Measurements from ENCODE around the gene VSTM2B. TPM values are rescaled to one million over a fixed set of nuclear protein-coding genes. Genes with fewer than 3 reads are reported as not detected.

VSTM2B gene
- total and polyA plus RNA-seq, 10 donors, result not detected

DNA sequence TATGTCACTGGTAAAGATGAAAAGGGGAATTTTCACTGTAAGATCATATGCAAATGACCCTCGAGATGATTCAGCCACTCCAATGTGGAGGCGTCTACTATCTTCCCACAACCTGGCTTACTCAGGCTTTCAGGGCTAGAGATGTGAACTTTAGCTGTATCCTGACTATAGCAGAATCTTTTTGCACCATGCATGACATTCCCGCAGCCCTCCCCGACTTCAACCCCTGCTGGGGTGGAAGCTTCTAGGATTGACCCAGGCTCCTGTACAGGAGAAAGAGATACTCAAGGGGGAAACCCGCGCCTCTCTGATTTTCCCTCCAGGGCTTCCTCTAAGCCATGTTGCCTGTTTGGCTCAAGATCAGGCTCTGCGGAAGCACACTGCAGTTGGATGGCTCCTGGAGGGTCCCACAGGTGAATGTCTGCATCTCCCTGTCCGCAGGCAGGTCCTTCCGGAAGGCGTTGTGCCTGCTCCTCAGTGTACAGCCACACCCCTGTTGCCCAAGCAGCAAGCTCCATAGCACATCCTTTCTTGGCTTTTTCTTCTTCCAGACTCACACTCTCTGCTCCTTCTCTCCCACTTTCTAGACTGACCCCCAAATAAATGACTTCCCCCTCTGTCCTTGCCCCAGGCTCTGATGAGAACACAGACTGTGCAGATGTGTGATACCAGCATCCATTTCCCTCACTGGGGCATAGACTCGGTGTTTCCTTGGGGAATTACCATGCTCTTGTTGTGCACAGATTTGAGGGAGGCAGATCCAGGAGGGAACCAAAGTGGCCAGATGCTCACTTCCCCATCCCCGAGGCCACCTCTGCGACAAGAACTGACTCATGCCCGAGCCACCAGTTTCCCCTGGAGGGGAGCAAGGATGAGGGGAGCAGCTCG, 51.2 kb downstream of the VSTM2B start:
- intact Hi-C loops (cut with DNase I; ENCODE audit: low total_unique reads), result no loop called here
- peaks cover 0 to 76% (median 0%) of the 10 kb centered on the region in 7 donors for H3K27me3 ChIP-seq (replicated peaks in 1 of 7)
- H3K9me3 ChIP-seq, result peaks cover 0 to 8% (median 5%) of the 10 kb centered on the region in 8 donors
- H3K36me3 ChIP-seq, result no peaks in the 10 kb centered on the region
- TF ChIP-seq POLR2AphosphoS5 (IDR thresholded peaks at IDR 0.05) (no peak), POLR2A (IDR thresholded peaks at IDR 0.05) (no peak)
- TF ChIP-seq, protein P1, sequence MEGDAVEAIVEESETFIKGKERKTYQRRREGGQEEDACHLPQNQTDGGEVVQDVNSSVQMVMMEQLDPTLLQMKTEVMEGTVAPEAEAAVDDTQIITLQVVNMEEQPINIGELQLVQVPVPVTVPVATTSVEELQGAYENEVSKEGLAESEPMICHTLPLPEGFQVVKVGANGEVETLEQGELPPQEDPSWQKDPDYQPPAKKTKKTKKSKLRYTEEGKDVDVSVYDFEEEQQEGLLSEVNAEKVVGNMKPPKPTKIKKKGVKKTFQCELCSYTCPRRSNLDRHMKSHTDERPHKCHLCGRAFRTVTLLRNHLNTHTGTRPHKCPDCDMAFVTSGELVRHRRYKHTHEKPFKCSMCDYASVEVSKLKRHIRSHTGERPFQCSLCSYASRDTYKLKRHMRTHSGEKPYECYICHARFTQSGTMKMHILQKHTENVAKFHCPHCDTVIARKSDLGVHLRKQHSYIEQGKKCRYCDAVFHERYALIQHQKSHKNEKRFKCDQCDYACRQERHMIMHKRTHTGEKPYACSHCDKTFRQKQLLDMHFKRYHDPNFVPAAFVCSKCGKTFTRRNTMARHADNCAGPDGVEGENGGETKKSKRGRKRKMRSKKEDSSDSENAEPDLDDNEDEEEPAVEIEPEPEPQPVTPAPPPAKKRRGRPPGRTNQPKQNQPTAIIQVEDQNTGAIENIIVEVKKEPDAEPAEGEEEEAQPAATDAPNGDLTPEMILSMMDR (IDR thresholded peaks at IDR 0.05 in 8 of 11, conservative IDR thresholded peaks at IDR 0.05 in 3 of 11), result no peak
- no peak for DNase-seq
- H3K4me1 ChIP-seq, result no peaks in the 10 kb centered on the region
- WGBS, 5 donors, result 58 to 74% (median 64%) methylated on average over 11 to 15 of the region's 15 CpGs
- no peak overlapping the region for H3K4me3 ChIP-seq
- no peak overlapping the region for H3K27ac ChIP-seq

DNA sequence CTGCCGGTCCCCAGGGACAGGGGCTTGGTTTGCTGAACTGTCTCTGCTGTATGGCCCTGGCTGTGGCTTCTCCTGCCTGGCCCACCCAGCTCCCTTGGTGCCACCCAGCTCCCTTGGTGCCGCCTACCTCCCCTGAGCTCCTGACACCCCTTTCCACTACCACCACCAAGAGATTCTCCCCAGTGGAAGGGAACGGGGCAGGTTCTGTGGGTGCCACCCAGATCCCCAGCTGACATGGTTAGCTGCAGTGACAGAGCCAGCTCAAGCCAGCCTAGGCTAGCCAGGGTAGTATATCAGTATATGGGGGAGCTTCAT, 51.8 kb downstream of the VSTM2B start:
- TF ChIP-seq POLR2A (IDR thresholded peaks at IDR 0.05) (no peak), POLR2AphosphoS5 (IDR thresholded peaks at IDR 0.05) (no peak)
- TF ChIP-seq, protein P1 (IDR thresholded peaks at IDR 0.05 in 8 of 11, conservative IDR thresholded peaks at IDR 0.05 in 3 of 11), result no peak
- peaks cover 0 to 73% (median 0%) of the 10 kb centered on the region in 7 donors for H3K27me3 ChIP-seq (replicated peaks in 1 of 7)
- H3K4me1 ChIP-seq, result no peaks in the 10 kb centered on the region
- H3K9me3 ChIP-seq, result peaks cover 0 to 8% (median 5%) of the 10 kb centered on the region in 8 donors
- no peak overlapping the region for H3K4me3 ChIP-seq
- WGBS, 5 donors, result 50 to 76% (median 57%) methylated on average over 1 to 3 of the region's 3 CpGs
- H3K27ac ChIP-seq, result no peak overlapping the region
- intact Hi-C loops (cut with DNase I; ENCODE audit: low total_unique reads), result no loop called here
- no peaks in the 10 kb centered on the region for H3K36me3 ChIP-seq
- no peak for DNase-seq

DNA sequence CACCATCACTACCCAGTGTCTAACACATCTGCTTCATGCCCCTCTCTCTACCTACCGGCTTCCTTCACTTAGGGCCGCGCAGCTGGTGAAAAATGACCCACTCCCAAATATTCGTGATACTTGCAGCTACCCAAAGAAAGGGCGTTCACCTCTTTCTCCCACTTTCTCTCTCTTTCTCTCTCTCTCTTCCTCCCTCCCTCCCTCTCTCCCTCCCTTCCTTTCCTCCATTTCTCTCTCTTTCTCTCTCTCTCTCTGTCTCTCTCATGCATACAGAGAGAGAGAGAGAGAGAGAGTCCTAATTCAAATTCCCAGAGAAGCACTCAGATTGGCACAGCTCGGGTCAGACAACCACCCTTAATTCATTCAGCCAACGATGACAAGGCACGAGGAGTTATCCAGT, 52.6 kb downstream of the VSTM2B start:
- Histone ChIP-seq H3K4me3 (no peak overlapping the region), H3K36me3 (no peaks in the 10 kb centered on the region), H3K9me3 (peaks cover 0 to 8% (median 5%) of the 10 kb centered on the region in 8 donors), H3K27me3 (replicated peaks in 1 of 7) (peaks cover 0 to 71% (median 0%) of the 10 kb centered on the region in 7 donors), H3K27ac (no peak overlapping the region), H3K4me1 (no peaks in the 10 kb centered on the region)
- TF ChIP-seq POLR2AphosphoS5 (IDR thresholded peaks at IDR 0.05) (no peak), POLR2A (IDR thresholded peaks at IDR 0.05) (no peak)
- TF ChIP-seq, protein P1 (IDR thresholded peaks at IDR 0.05 in 8 of 11, conservative IDR thresholded peaks at IDR 0.05 in 3 of 11), result no peak
- no peak for DNase-seq
- 63 to 76% (median 68%) methylated on average over 8 of the region's 8 CpGs for whole genome bisulfite sequencing, 5 donors
- intact Hi-C loops (cut with DNase I; ENCODE audit: low total_unique reads), result no loop called here

DNA sequence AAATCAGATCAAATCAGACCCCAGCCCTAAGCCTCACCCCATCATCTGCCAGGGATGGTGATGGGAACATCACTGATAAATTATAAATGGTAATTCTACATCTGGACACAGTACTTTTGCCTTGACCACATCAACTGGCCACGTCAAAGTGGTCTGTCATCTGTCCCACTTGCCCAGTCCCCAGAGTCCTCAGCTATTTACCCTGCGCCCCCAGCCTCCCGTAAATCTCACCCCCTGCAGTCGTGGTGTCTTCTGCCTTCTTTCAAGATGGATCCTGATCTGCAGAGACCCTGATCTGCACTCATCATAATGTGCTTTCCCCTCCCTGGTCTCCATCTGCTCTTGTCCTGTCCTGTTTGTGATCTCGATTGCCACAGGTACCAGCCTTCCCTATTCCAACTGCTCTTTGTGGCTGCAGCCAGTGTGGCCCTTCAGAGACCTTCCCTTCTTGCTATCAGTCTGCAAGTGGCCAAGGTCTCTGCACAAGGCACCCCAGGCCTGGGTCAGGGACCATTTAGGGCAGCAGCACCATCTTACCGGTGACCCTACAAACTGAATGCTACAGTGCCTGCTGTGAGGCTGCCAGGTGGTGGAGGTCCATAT, 53.6 kb downstream of the VSTM2B start:
- intact Hi-C loops (cut with DNase I; ENCODE audit: low total_unique reads), result no loop called here
- Histone ChIP-seq H3K27ac (no peak overlapping the region), H3K36me3 (no peaks in the 10 kb centered on the region), H3K27me3 (replicated peaks in 1 of 7) (peaks cover 0 to 60% (median 0%) of the 10 kb centered on the region in 7 donors), H3K9me3 (peaks cover 0 to 8% (median 5%) of the 10 kb centered on the region in 8 donors), H3K4me1 (no peaks in the 10 kb centered on the region), H3K4me3 (no peak overlapping the region)
- WGBS, 5 donors, result 71 to 83% (median 81%) methylated on average over 6 of the region's 6 CpGs
- DNase-seq, result no peak
- TF ChIP-seq POLR2AphosphoS5 (IDR thresholded peaks at IDR 0.05) (no peak), POLR2A (IDR thresholded peaks at IDR 0.05) (no peak)
- TF ChIP-seq, protein P1 (IDR thresholded peaks at IDR 0.05 in 8 of 11, conservative IDR thresholded peaks at IDR 0.05 in 3 of 11), result no peak

Measured in spleen (tissue), 11 donors.